Testis (tissue), 2 donors: Measurements from ENCODE around the gene GRIP2.

Source experiments
- CTCF ChIP-seq, 3 experiments: fragments of 450-650 bp in 2 of 3; fragments of 200-600 bp in 1 of 3; sonication (generic) in 1 of 3; IDR thresholded peaks; one replicate each; pipeline ENCODE4 v1.5.1; 2016 to 2019; ENCODE audit warnings: antibody characterized with exemption in 3 of 3, mild to moderate bottlenecking in 2 of 3, moderate library complexity in 1 of 3
- POLR2A ChIP-seq: fragments of 450-650 bp; IDR thresholded peaks from one replicate; pipeline ENCODE4 v1.6.1; 2017; ENCODE audit warnings: antibody characterized with exemption, mild to moderate bottlenecking, moderate library complexity

GRCh38 chr3:14518893-14519292 is 21.2 kb downstream of the GRIP2 start:
- TF ChIP-seq CTCF (IDR thresholded peaks at IDR 0.05) (no peak), POLR2A (no peak)
